Stimulated activated CD4-positive, alpha-beta T cell treated with anti-CD3 and anti-CD28 coated beads, Interleukin-15, amount 100 ng/mL, for 1 hour (primary cell): ENCODE results near the gene SUB1.

Experiments
- DNase-seq, 2 donors: peaks; one replicate each; pipeline ENCODE4 v3.0.0-alpha.2; 2020; ENCODE audit warnings: low read depth in 1 of 2, low spot score in 1 of 2

Gene SUB1

DNA sequence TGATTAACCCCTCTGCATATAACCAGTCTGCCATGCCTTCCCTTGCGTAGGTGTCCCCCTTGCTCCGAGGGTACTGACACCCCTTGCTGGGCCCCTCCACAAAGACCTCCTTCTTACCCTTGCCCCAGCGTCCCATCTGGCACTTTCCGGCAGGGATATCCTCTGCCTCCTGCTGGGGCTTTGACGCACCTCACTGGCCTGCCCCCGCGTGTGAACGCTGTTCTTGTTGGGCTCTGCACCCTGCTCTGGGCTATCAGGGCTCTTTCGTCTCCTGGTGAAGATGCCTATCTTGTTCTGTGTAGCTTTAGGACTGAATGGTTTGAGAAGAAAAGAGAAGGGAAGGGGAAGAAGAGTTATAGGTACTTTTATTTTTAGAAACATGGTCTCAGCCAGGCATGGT lies 53.0 kb downstream of the SUB1 start:
- no peak for DNase-seq

DNA sequence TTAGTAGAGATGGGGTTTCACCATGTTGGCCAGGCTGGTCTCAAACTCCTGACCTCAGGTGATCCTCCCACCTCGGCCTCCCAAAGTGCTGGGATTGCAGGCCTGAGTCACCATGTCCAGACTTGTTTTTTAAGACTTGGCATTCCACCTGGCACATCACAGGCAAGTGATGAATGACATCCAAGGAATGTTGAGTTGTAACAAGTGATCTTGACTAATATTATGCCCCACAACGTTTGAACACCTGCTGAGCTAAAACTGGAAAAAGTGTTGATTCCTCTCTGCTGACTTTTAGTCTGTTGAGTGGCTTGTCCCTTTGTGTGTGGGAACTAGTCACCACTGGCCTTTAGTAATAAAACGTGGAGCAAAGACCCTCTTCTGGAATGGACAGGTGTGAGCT lies 54.6 kb downstream of the SUB1 start:
- DNase-seq: no peak

GRCh38 chr5:32642276-32643002 lies 57.1 kb downstream of the SUB1 start:
- no peak for DNase-seq

DNA sequence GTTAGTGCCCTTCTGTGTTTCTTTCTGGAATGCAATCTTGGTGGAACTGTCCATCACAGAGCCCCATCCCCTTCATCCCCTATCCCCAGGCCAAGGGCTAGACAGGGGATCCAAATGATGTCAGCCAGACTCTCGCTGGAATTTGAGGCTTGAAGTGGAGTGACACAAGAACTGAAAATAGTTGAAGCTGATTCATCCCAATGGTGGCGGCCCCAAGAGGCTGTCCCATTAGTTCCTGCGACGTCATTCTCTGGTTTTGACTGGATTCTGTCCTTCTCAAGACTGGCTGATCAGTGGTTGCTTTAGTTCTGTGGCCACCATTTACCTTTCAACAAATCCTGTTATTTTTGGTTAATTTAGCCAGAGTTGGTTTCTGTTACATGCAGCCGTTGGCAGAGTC lies 59.9 kb downstream of the SUB1 start:
- no peak for DNase-seq

DNA sequence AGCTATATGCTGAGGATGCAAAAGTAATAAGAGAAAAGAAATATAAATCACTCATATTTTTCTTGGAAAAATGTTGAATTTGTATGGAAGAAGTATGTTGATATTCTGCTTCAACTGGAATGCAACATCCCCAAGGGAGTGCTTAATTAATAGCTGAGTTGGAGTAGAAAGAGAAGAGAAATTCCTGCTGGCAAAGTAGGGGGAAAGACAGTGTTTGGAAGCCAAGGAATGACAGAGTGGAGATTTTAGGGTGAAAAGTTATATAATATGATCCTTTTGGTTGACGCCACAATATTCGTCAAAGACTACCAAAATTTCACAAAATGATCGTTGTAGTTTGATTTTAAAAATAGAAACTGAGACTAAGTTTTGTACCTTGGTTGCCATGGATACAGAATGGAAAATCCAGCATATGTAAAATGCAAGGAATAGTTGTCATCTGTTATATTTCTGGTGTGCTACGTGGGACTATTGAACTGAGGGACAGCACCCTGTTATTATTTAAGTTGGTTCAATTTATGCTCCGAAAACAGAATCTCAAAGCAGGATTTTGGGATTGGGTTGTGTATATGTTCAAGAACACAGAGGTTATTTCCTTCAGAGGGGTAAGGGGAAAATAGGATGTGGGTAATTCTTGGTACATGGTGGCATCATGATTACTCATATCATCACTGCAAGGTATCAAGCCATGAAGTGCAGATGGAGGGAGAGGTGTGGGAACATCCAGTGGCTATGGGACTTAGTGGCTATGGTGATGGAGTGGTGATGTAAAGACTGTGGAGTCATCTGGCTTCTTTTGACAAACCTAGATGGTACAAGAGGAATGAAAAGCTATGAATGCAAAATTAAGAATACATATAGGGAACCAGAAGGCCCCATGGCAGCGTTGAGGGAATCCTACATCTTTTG lies 61.0 kb downstream of the SUB1 start:
- DNase-seq: no peak

- no peak for DNase-seq
Observed at GRCh38 chr5:32651088-32651487, 65.7 kb downstream of the SUB1 start.

- DNase-seq: no peak
Observed at GRCh38 chr5:32651638-32652037, 66.3 kb downstream of the SUB1 start.
